PC-3 (cell line): Measurements from ENCODE around the gene RSAD2.

Experiments
- CTCF ChIP-seq: fragments of 300-600 bp; sonication (generic); conservative IDR thresholded peaks from 2 replicates; pipeline ENCODE4 v1.5.1; 2017; ENCODE audit warnings: antibody characterized with exemption, low read depth, mild to moderate bottlenecking, low read length
- EZH2 ChIP-seq: fragments of 300-600 bp; sonication (generic); IDR thresholded peaks from one replicate; pipeline ENCODE4 v1.6.1; 2017; ENCODE audit warnings: antibody characterized with exemption, mild to moderate bottlenecking, low read length; ENCODE audit not compliant: unreplicated experiment

- TF ChIP-seq CTCF (no peak), EZH2 (no peak)
Measured at GRCh38 chr2:6937157-6937556, 59.6 kb downstream of the RSAD2 start.
